Measurements from ENCODE around the gene PTGER3.

DNA sequence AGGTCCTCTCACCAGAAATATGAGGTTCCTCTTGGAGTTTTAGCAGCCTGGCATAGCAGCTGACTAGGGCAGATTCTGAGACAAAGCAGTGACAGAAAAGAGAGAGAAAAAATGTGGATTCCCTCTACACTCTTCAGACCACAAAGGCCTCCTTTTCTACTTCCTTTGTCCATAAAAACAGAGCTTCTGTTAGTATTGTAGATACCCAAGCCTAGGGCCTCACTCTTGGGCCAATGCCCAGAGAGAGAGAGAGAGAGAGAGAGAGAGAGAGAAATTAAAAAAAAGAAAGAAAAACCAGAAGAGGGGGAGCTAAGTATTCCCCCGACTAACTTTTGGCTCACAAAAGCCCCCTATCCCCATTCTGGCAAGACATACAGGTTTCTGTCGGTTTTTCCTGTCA lies 35.7 kb upstream of the PTGER3 start:
- no peak for TF ChIP-seq POLR2A (IDR thresholded peaks at IDR 0.05)
- TF ChIP-seq, protein P1, sequence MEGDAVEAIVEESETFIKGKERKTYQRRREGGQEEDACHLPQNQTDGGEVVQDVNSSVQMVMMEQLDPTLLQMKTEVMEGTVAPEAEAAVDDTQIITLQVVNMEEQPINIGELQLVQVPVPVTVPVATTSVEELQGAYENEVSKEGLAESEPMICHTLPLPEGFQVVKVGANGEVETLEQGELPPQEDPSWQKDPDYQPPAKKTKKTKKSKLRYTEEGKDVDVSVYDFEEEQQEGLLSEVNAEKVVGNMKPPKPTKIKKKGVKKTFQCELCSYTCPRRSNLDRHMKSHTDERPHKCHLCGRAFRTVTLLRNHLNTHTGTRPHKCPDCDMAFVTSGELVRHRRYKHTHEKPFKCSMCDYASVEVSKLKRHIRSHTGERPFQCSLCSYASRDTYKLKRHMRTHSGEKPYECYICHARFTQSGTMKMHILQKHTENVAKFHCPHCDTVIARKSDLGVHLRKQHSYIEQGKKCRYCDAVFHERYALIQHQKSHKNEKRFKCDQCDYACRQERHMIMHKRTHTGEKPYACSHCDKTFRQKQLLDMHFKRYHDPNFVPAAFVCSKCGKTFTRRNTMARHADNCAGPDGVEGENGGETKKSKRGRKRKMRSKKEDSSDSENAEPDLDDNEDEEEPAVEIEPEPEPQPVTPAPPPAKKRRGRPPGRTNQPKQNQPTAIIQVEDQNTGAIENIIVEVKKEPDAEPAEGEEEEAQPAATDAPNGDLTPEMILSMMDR (IDR thresholded peaks at IDR 0.05): no peak
